ENCODE measurements around the gene MS4A2.
"Not testable (repeated sequence)": the region's sequence is repeated elsewhere in the genome, so short reads cannot be mapped to it uniquely, and the experiment has no call there.

The MS4A2 gene

DNA sequence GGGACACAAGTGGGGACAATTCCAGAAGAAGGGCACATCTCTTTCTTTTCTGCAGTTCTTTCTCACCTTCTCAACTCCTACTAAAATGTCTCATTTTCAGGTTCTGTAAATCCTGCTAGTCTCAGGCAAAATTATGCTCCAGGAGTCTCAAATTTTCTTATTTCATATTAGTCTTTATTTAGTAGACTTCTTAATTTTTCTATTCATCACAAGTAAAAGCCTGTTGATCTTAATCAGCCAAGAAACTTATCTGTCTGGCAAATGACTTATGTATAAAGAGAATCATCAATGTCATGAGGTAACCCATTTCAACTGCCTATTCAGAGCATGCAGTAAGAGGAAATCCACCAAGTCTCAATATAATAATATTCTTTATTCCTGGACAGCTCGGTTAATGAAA, at the start of gene MS4A2:
MS4A2 (plus strand) TSS at position 301 of the 400 bp plus-strand sequence. CDS start 102 bp downstream, outside the sequence.
- no peak within 1 kb of the TSS for H3K4me3 ChIP-seq (ENCODE audit: control insufficient read depth, low read depth, low read length)
- TF ChIP-seq CTCF (IDR thresholded peaks at IDR 0.05; ENCODE audit: control insufficient read depth, insufficient read depth, low read depth, low read length, missing control alignments), result no peak
- no peak for DNase-seq (ENCODE audit: low read depth)

DNA sequence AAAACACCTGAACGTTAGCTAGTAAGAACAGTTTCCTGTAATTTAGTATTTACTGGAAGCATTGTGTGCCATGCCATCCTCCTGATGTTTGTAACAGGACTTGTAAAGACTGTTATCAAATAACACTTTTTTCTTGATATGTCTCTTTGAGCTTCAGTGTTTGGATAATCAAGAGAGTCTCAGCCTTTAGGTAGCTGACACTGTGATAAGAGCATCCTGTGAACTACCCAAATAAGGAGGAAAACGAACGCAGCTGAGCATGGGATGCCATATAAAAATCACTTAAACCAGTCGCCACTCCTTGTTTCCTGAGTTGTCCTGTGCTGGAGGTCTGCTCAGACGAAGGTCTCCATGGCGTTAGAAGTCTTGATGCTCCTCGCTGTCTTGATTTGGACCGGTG, 48.4 kb upstream of the MS4A2 start, which contains the start of gene OOSP2:
OOSP2 (plus strand) TSS at position 301 of the 400 bp plus-strand sequence; CDS start at position 352, 51 bp downstream.
- TF ChIP-seq CTCF (IDR thresholded peaks at IDR 0.05; ENCODE audit: control insufficient read depth, insufficient read depth, low read depth, low read length, missing control alignments), result no peak
- no peak within 1 kb of the TSS for H3K4me3 ChIP-seq (ENCODE audit: control insufficient read depth, low read depth, low read length)
- DNase-seq (ENCODE audit: low read depth), result no peak

- H3K4me3 ChIP-seq (ENCODE audit: control insufficient read depth, low read depth, low read length); DNase-seq (ENCODE audit: low read depth): not testable (repeated sequence)
Observed at GRCh38 chr11:60050422-60050821, 38.0 kb upstream of the MS4A2 start.

DNA sequence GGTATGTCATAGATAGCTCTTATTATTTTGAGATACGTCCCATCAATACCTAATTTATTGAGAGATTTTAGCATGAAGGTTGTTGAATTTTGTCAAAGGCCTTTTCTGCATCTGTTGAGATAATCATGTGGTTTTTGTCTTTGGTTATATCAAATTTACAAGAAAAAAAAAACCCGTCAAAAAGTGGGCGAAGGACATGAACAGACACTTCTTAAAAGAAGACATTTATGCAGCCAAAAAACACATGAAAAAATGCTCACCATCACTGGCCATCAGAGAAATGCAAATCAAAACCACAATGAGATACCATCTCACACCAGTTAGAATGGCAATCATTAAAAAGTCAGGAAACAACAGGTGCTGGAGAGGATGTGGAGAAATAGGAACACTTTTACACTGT, 37.6 kb upstream of the MS4A2 start:
- not testable (repeated sequence) for H3K4me3 ChIP-seq (ENCODE audit: control insufficient read depth, low read depth, low read length); DNase-seq (ENCODE audit: low read depth)

DNA sequence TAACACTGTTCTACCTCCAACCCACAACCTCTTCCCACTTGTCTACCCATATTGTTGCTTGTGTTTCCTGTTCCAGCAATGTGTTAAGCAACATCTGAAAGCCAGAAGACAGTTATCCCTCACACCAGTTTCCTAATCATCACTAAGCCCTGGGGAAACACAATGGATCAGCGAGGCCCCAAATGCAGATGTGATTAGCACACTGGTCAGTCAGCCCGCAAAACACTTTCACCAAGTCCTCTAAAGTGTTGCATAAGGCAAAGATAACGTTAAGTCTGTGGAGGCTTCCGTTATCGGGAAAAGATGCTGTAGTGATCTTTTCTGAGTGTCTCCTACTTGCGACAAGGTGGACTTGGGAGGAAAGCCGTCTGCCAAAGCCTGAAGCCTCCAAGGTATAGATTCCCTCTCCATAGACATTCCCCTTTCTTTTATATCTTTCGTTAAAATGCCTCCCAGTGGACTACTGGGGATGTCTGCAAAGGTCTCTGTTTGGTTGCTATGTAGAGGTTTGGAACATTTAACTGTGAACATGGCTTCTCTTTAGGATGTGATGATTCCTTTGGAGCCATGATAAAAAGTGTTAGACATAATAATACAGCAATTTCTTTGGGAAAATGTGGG, 32.0 kb upstream of the MS4A2 start, which contains the start of gene MS4A3:
MS4A3 (plus strand) TSS at position 317 of the 621 bp plus-strand sequence. CDS start 4,496 bp downstream, outside the sequence.
- no peak for TF ChIP-seq CTCF (IDR thresholded peaks at IDR 0.05; ENCODE audit: control insufficient read depth, insufficient read depth, low read depth, low read length, missing control alignments)
- no peak within 1 kb of the TSS for H3K4me3 ChIP-seq (ENCODE audit: control insufficient read depth, low read depth, low read length)
- no peak for DNase-seq (ENCODE audit: low read depth)

- H3K4me3 ChIP-seq (ENCODE audit: control insufficient read depth, low read depth, low read length), result no peak overlapping the region
- no peak for DNase-seq (ENCODE audit: low read depth)
- no peak for TF ChIP-seq CTCF (IDR thresholded peaks at IDR 0.05; ENCODE audit: control insufficient read depth, insufficient read depth, low read depth, low read length, missing control alignments)
Observed at GRCh38 chr11:60059052-60059451, 29.4 kb upstream of the MS4A2 start.

DNA sequence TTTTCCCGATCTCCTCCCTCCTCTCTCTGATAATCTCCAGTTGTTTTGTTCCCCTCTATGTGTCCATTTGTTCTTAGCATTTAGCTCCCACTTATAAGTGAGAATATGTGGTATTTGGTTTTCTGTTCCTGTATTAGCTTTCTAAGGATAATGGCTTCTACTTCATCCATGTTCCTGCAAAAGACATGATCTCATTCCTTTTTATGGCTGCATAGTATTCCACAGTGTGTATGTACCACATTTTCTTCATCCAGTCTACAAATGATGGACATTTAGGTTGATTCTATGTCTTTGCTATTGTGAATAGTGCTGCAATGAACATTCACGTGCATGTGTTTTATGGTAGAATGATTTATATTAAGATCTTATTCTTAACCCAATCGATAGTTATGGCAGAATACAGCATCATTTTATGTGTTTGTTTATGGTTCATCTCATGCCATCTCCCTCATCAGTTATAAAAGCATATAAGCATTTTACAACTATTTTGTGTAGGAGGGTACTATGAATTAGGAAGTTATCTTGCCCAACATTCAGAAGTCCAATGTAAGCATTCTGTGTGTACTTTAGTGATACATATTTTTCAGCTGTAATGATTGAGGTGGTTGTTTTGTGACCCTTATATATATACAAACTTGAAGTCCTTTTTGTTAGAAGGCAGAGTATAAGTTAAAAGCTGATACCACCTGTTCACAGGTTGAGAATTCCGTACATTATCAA, 28.8 kb upstream of the MS4A2 start:
- DNase-seq (ENCODE audit: low read depth), result no peak
- TF ChIP-seq CTCF (IDR thresholded peaks at IDR 0.05; ENCODE audit: control insufficient read depth, insufficient read depth, low read depth, low read length, missing control alignments), result no peak
- H3K4me3 ChIP-seq (ENCODE audit: control insufficient read depth, low read depth, low read length), result no peak overlapping the region

All from AG09309 (cell line).